HFFc6 (cell line): ENCODE measurements around the gene HBQ1. TPM values are rescaled to one million over a fixed set of nuclear protein-coding genes. Genes with fewer than 3 reads are reported as not detected.
"Not testable (repeated sequence)": the region's sequence is repeated elsewhere in the genome, so short reads cannot be mapped to it uniquely, and the experiment has no call there.

ENCODE experiments used
- DNase-seq: peaks from one replicate; pipeline ENCODE4 v3.0.0-alpha.2; 2018
- H3K27ac Mint-ChIP-seq: 2 replicates; pipeline ENCODE4 v1.8.0; 2020; ENCODE audit warnings: mild to moderate bottlenecking, mixed read lengths
- H3K27me3 Mint-ChIP-seq: 2 replicates; pipeline ENCODE4 v1.8.0; 2021; ENCODE audit warnings: mild to moderate bottlenecking, moderate library complexity, mixed read lengths; ENCODE audit not compliant: insufficient read depth
- H3K36me3 Mint-ChIP-seq: 2 replicates; pipeline ENCODE4 v1.8.0; 2021; ENCODE audit warnings: low read depth, mixed read lengths
- H3K4me1 Mint-ChIP-seq: 2 replicates; pipeline ENCODE4 v1.8.0; 2020; ENCODE audit warnings: low read depth, mixed read lengths
- H3K4me3 Mint-ChIP-seq: 2 replicates; pipeline ENCODE4 v1.8.0; 2020; ENCODE audit warnings: mild to moderate bottlenecking, moderate library complexity, mixed read lengths
- H3K9me3 Mint-ChIP-seq: 2 replicates; pipeline ENCODE4 v1.8.0; 2020; ENCODE audit warnings: mild to moderate bottlenecking, mixed read lengths
- total RNA-seq, 6 experiments: library from RNA; stranded (reverse); fragmentation: NEBNext Ultra II Directional; extraction: Animal tissue kit (Norgen Biotek cat#: 25700); gene quantifications; 2 replicates in 1 of 6; 3 replicates in 5 of 6; pipeline ENCODE4 v1.2.3, GENCODE V29; 2021
- TF ChIP-seq, protein P1 (sequence below): fragments of 200-600 bp; sonication (generic); IDR thresholded peaks from 2 replicates; pipeline ENCODE4 v1.5.0; 2021; ENCODE audit warnings: antibody characterized with exemption, mild to moderate bottlenecking

The HBQ1 gene
- total RNA-seq, 6 experiments from 2014 or later: 0.47 TPM; not detected in 5

DNA sequence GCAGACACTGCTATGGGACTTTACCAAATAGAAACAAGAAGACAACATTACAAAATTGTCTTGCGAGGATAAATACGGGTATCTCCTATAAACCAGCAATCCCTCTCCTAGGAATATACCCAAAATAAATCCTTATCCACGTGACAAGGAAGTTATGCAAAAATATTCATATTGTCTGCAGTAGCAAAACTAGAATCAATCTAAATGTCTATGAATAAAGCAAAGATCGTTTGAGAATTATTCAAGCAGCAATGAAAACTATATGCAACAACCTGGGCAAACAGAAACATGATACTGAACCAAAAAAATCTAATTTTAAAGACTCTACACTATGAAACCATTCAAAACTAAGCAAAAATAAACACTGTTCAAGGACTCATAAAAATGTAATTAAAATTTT, 39.8 kb downstream of the HBQ1 start:
- Mint-ChIP-seq H3K36me3 (peaks cover 20% of the 10 kb centered on the region), H3K9me3 (no peaks in the 10 kb centered on the region), H3K27ac (no peak overlapping the region), H3K4me1 (no peaks in the 10 kb centered on the region), H3K4me3 (no peak overlapping the region), H3K27me3 (no peaks in the 10 kb centered on the region)
- DNase-seq: no peak
- TF ChIP-seq, protein P1, sequence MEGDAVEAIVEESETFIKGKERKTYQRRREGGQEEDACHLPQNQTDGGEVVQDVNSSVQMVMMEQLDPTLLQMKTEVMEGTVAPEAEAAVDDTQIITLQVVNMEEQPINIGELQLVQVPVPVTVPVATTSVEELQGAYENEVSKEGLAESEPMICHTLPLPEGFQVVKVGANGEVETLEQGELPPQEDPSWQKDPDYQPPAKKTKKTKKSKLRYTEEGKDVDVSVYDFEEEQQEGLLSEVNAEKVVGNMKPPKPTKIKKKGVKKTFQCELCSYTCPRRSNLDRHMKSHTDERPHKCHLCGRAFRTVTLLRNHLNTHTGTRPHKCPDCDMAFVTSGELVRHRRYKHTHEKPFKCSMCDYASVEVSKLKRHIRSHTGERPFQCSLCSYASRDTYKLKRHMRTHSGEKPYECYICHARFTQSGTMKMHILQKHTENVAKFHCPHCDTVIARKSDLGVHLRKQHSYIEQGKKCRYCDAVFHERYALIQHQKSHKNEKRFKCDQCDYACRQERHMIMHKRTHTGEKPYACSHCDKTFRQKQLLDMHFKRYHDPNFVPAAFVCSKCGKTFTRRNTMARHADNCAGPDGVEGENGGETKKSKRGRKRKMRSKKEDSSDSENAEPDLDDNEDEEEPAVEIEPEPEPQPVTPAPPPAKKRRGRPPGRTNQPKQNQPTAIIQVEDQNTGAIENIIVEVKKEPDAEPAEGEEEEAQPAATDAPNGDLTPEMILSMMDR: no peak

DNA sequence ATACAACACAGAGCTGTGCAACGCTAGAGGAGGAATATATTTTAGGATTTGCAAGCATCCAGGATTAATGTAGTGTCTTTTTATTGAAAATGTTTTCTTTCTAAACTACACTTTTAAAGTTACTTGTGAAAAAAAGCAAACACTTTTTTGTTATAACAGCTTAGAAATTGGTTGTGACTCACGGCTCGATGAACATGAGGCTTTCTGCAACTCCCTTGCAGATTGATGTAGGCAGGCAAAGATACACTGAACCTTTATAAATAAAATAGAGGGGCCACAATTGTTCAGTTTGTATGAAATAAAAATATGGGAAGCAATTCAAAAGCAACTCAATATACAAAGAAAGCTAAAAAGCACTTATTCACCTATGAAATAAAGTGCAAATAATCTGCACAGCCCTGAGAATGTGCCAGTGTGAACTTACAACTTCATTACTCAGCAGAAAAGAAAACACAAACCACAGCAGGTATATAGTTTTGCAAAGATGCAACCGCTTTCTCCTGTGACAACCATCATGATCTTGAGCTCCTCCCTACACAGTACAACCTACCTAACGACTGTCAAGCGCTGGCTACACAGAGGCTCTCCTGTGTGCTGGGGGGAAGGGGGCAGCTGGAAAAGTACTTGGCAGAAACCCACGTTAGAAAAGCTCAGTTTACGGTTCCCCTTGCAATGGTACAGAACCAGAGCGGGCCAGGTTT, 48.0 kb downstream of the HBQ1 start:
- Mint-ChIP-seq H3K27me3 (no peaks in the 10 kb centered on the region), H3K9me3 (no peaks in the 10 kb centered on the region), H3K36me3 (peaks cover 28% of the 10 kb centered on the region), H3K27ac (peak overlapping the region; percentile 94), H3K4me1 (peaks cover 35% of the 10 kb centered on the region), H3K4me3 (peak overlapping the region; percentile 94)
- TF ChIP-seq, protein P1: no peak
- no peak for DNase-seq

DNA sequence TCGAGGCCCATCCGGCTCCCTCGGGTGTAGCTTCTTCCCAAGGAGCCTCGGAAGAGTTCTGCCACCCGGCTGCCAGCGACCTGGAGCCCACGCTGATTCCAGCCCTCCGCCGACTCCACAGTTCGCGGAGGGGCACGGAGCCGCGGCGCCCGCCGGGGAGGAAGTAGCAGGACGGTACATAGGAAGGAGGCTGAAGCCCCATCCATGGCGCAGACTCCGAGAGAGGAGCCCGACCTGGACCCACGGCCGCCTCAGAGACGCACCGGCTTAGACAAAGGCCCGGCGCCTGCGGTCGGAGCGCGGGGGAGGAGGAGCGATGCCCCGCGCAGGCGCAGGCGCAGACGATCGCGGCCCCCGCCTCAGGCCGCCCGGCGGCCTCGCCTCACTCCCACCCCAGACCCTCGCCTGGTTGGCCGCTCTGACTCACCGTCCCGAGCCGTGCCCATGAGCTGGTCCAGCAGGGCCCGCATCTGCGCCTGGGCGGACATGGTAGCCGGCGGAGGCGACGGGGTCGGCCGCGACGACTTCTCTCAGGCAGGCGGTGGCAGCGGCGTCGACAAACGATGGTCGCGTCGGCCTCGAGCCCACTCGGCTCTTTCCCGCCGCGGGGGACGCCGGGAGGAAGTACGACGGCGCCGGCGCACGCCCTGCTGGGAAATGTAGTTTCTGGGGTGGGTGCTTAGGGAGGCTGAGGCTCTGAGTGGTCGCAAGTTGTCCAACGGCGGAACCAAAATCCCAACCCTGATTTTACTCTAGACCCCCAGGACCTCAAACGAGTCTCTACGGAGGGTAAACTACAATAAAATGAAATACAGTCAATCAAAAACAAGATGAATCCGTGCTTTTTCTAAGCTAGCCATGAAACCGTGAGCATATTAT, 48.8 kb downstream of the HBQ1 start, which contains the start of gene LUC7L:
LUC7L (minus strand) TSS at position 598 of the 879 bp plus-strand sequence; CDS start at position 488, 110 bp downstream.
- peaks cover 28% of the 10 kb centered on the region for H3K36me3 Mint-ChIP-seq
- TF ChIP-seq, protein P1: no peak
- H3K27me3 Mint-ChIP-seq: no peaks in the 10 kb centered on the region
- H3K27ac Mint-ChIP-seq: peak within 1 kb of the TSS; percentile 94
- H3K4me1 Mint-ChIP-seq: peaks cover 35% of the 10 kb centered on the region
- peak; percentile 71 for DNase-seq
- peak within 1 kb of the TSS; percentile 94 for H3K4me3 Mint-ChIP-seq
- H3K9me3 Mint-ChIP-seq: no peaks in the 10 kb centered on the region

DNA sequence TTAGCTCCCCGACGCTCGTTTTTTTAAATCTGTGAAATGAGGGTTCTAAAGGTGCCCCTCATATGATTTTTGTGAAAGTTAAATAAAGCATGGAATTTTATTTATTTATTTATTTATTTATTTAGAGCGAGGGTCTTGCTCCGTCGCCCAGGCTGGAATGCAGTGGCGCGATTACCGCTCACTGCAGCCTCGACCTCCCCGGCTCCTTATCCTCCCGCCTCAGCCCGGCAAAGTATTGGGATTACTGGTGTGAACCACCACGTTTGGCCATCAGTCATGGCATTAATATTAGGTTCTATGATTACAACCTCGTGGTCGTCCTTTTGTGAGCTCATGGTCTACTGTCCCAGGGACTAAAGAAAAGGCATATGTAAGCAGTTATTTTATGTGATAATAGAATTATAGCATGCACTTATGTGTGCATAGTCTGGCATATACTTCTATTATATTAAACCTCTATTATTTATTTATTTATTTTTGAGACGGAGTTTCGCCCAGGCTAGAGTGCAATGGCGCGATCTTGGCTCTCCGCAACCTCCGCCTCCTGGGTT, 49.5 kb downstream of the HBQ1 start:
- peak overlapping the region; percentile 80 for H3K4me3 Mint-ChIP-seq
- no peaks in the 10 kb centered on the region for H3K27me3 Mint-ChIP-seq
- peaks cover 35% of the 10 kb centered on the region for H3K4me1 Mint-ChIP-seq
- DNase-seq: no peak
- H3K36me3 Mint-ChIP-seq: peaks cover 28% of the 10 kb centered on the region
- TF ChIP-seq, protein P1: no peak
- H3K27ac Mint-ChIP-seq: no peak overlapping the region
- H3K9me3 Mint-ChIP-seq: no peaks in the 10 kb centered on the region

DNA sequence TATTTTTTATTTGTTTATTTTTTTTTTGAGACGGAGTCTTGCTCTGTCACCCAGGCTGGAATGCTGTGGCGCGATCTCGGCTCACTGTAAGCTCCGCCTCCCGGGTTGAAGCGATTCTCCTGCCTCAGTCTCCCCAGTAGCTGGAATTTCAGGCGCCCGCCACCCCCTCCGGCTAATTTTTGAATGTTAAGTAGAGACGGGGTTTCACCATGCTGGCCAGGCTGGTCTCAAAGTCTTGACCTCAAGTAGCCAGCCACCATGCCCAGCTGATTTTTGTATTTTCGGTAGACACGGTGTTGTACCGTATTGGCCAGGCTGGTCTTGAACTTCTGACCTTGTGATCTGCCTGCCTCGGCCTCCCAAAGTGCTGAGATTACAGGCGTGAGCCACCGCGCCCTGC, 50.1 kb downstream of the HBQ1 start:
- Mint-ChIP-seq H3K4me1 (peaks cover 35% of the 10 kb centered on the region), H3K36me3 (peaks cover 28% of the 10 kb centered on the region)
- not testable (repeated sequence) for H3K27me3 Mint-ChIP-seq, H3K4me3 Mint-ChIP-seq, H3K27ac Mint-ChIP-seq, DNase-seq, H3K9me3 Mint-ChIP-seq

Other genes starting within 250 kb of the HBQ1 start
- 10 to 100 TPM; 18.9 to 24.7 (median 19.8) TPM for gene POLR3K, start 126.9 kb upstream of the HBQ1 start, total RNA-seq
- gene SNRNP25, start 126.6 kb upstream of the HBQ1 start, total RNA-seq: 10 to 100 TPM; 40.3 to 53.1 (median 44.0) TPM
- 10 to 100 TPM; 54.9 to 65.8 (median 60.0) TPM for gene RHBDF1, start 107.8 kb upstream of the HBQ1 start, total RNA-seq
- gene MPG, start 102.2 kb upstream of the HBQ1 start, total RNA-seq: 100 to 1,000 TPM in 2 of 6 experiments, 10 to 100 TPM in 4; 92.3 to 104 (median 96.9) TPM
- gene NPRL3, start 41.8 kb upstream of the HBQ1 start, total RNA-seq: 10 to 100 TPM; 33.9 to 40.9 (median 37.1) TPM
- gene HBZ, start 27.8 kb upstream of the HBQ1 start, total RNA-seq: not detected
- gene HBM, start 14.5 kb upstream of the HBQ1 start, total RNA-seq: not detected
- gene HBA2, start 7.6 kb upstream of the HBQ1 start, total RNA-seq: not detected
- not detected for gene HBA1, start 3.8 kb upstream of the HBQ1 start, total RNA-seq
- 10 to 100 TPM; 35.8 to 47.5 (median 41.7) TPM for gene LUC7L, start 49.0 kb downstream of the HBQ1 start, total RNA-seq
- gene FAM234A, start 54.4 kb downstream of the HBQ1 start, total RNA-seq: 100 to 1,000 TPM in 2 of 6 experiments, 10 to 100 TPM in 4; 83.6 to 113 (median 87.7) TPM
- gene RGS11, start 95.5 kb downstream of the HBQ1 start, total RNA-seq: 1 to 10 TPM; 1.5 to 3.5 (median 2.3) TPM
- not detected for gene ARHGDIG, start 100.1 kb downstream of the HBQ1 start, total RNA-seq
- gene PDIA2, start 102.7 kb downstream of the HBQ1 start, total RNA-seq: not detected
- 10 to 100 TPM; 13.6 to 16.7 (median 14.7) TPM for gene AXIN1, start 172.3 kb downstream of the HBQ1 start, total RNA-seq
- 100 to 1,000 TPM; 105 to 131 (median 129) TPM for gene MRPL28, start 190.1 kb downstream of the HBQ1 start, total RNA-seq
- 10 to 100 TPM; 50.6 to 69.7 (median 59.7) TPM for gene PGAP6, start 201.5 kb downstream of the HBQ1 start, total RNA-seq
- gene NME4, start 216.7 kb downstream of the HBQ1 start, total RNA-seq: 100 to 1,000 TPM; 153 to 276 (median 158) TPM
- gene DECR2, start 221.4 kb downstream of the HBQ1 start, total RNA-seq: 10 to 100 TPM; 14.0 to 20.3 (median 16.0) TPM
- 10 to 100 TPM; 30.3 to 36.9 (median 33.9) TPM for gene RAB11FIP3, start 245.2 kb downstream of the HBQ1 start, total RNA-seq